IPS-11a (cell line): ENCODE data around the gene KIF6.

Source experiments
- H3K4me3 ChIP-seq: one replicate; pipeline ENCODE4 v1.5.1; 2013; ENCODE audit warnings: low read depth, low read length, control low read depth

Gene KIF6

DNA sequence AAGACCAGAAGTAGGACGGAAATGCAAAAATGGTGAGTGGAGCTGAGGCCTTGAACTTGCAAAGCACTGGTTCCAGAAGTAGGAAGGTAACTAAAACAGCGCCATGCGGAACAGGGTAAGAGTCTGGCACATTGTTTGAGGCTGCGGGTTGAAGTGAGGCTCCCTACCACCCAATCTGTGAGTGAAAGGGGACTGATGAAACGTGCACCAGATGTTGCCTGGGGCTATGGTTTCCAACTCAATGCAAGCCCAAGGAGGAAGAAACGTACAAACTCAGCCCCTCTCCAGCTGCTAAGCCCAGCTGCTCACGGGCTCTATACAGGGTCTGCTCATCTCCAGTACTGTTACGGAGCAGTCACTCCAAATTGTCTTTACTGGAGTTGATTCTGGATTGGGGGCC lies 334.0 kb downstream of the KIF6 start:
- no peak overlapping the region for H3K4me3 ChIP-seq

DNA sequence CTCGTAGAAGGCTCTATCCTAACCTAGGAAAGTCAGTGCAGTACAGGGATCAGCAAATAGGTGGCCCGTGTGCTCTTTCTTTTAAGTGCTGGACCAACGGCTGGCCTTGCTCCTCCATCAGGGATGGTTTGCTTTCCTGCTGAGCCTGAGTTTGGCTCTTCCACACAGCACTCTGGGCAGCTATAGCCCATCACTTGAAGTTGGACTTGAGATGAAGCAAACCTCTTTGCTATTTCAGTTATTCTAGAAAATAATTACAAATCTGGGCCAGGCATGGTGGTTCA lies 335.8 kb downstream of the KIF6 start:
- H3K4me3 ChIP-seq: no peak overlapping the region

DNA sequence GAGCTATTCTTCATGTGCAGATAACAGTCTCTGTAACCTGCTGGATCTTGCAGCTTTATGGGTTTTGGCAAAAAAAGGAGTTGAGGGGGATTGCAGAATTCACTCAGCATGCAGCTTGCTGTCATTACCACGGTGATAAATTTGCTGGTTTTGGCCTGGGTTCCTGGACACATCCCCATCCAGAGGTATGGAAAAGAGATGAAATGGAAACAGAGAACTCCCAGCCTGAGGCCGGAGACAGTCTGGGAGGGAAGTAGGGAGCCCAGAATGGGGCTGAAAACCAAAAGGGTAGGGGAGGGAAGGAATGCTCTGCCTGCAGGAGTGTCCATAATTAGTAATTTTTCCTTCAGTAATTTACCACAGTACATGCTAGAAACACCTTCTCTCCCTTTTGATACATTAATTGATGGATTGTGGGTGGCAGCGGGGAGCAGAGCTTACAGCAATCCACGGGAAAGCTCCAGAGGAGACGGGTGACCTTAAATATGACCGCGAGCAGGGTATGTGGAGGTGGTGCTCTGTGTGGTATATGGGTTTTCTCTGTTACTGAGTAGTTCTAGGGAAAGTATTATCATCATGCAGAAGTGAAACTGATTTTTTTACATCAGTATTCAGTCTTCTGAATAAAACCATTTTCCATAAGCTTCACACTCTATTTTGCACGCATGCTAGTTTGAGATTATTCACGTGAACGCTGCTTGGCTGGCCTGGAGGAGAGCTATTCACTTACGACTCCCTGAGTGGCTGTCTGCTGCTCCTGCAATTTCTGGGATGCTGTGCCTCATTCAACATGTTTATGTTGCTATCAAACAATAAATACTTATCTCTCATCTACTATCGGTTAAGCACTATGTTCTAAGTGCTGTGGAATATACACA lies 336.4 kb downstream of the KIF6 start:
- no peak overlapping the region for H3K4me3 ChIP-seq

DNA sequence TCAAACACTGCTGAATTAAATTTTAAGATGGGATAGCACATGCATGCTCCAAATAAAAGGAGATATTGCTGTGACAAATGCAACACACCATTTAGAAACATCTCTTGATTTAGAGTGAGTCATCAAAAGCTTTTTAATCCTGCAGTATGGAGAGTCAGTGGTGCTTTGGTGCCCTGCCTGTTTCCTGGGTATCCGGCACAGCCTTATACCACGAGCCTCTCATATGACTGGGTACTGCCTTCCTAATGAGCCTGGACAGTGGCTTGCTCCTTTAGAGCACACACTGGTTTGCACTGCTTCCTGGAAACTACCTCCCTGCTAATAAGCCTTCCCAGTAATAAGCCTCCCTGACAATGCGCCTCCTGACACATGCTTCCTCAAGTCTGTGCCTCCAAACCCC lies 337.4 kb downstream of the KIF6 start:
- H3K4me3 ChIP-seq: no peak overlapping the region

DNA sequence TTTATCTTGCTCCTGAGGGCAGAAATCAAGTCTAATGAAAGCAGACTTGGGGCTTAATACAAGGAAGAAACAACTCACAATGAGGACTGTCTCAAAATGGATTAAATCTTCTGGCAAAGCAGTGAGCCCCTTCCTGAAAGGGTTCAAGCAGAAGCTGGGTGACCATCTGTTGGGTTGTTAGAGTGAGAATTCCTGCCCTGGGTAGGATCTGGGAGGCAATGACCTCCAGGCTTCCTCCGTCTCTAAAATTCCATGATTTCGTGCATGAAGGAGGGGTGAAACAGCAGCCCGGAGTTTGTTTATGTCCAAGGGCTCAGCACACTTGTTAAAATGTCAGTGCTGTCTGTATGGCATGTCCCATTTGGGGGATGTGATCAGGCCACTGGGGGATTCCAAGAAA lies 338.7 kb downstream of the KIF6 start:
- H3K4me3 ChIP-seq: no peak overlapping the region

DNA sequence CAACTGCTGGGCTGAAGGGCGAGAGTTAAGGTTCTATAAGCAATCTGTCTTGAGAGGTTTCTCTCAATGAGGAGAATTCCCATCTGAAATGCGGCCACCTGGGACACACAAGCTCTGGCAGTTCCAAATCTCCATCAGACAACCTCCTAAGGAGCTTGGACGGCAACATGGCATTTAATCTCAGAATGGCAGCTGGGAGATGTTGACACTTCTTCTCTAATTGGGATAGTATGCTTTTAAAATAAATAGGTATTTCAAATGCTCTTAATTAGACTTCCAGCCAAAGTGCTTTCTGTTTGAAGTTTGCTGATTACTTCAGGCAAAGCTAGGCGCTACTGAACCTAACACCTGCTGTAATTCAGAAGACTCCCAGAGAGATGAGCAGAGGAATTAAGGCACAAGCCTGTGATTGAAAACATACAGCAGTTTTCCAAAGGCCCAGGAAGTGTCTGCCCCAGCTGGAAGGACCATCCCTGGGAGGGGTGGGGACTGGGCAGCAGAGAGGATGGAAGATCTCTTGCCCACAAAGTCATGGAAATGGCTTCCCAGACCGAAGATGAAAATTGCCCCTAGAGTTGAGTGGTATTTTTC lies 343.6 kb downstream of the KIF6 start:
- no peak overlapping the region for H3K4me3 ChIP-seq

GRCh38 chr6:39380837-39381549 lies 344.2 kb downstream of the KIF6 start:
- H3K4me3 ChIP-seq: no peak overlapping the region

DNA sequence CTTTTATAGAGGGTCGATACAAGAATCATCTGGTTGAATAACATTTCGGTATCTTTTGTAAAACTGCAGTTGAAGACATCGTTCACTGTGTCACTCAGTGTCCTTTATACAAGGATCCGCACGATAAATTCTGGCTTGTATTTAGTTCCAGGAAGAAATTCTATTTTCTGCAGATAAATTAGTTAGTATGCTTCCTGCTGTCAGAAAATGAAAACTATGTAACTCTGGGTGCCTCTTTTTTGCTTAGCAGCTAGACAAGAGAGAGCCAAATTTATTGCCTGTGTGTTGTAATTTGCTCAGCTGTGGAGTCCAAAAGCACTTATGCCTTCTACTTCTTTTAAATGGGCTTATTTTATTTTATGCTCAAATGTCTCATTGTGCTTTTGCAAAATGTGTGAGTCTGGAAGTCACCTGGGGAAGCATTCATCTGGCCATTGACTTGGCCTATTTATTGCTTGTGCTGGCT lies 346.2 kb downstream of the KIF6 start:
- no peak overlapping the region for H3K4me3 ChIP-seq

- no peak overlapping the region for H3K4me3 ChIP-seq
Observed at GRCh38 chr6:39378175-39378959, 346.8 kb downstream of the KIF6 start.

DNA sequence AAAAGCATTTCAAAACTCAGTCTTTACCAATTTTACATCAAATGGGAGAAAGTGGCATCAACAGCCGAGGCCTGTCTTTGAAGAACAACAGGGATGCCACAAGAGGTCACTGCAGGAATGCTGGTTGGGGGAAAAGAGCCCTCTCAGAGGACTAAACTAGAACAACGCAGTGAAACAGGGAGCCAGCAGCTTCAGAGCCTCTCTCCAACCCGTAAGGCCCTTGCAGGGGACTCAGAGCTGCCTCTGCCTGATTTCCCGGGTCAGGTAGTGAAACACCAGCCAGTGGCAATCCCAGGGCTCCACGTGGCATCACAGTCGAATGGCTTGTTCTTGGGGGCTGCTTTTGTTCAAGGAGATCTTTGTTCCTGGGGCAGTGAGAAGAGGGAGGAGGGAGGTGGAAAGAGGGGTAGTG lies 347.7 kb downstream of the KIF6 start:
- no peak overlapping the region for H3K4me3 ChIP-seq

DNA sequence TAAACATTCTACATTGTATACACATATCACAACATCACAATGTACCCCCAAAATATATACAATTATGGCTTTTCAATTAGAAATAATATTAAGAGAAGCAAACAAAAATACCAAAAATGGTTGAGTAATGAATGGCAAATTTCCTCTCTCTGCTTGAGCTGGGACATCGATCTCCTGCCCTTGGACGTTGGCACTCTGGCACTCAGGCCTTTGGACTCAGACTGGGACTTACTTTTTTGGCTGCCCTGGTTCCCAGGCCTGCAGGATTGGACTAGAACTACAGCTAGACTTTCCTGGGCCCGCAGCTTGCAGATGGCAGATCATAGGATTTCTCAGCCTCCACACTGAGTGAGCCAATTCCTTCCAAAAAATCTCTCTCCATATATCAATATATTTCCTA lies 349.8 kb downstream of the KIF6 start:
- H3K4me3 ChIP-seq: no peak overlapping the region

GRCh38 chr6:39370390-39370789 lies 354.8 kb downstream of the KIF6 start:
- no peak overlapping the region for H3K4me3 ChIP-seq

DNA sequence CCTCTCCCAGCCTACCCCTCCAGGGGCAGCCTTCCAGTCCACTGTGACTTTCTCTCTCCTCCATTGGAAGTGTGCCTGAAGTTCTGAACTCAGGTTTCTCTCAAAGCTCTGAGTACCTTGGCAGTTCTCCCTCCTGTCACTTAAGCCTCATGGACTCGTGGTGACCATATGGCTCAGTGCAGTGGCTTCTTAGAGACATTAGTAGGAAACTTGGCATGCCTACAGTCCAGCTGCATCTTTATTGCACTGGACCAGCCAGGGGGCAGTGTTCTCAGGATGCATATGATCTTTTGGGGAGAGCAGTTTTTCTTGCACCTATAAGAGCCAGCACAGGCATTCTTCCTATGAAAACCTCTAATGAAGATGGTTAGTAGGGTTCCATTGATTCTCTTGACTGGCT lies 355.2 kb downstream of the KIF6 start:
- H3K4me3 ChIP-seq: no peak overlapping the region

GRCh38 chr6:39367700-39368099 lies 357.5 kb downstream of the KIF6 start:
- no peak overlapping the region for H3K4me3 ChIP-seq

GRCh38 chr6:39366931-39367618 lies 358.1 kb downstream of the KIF6 start:
- no peak overlapping the region for H3K4me3 ChIP-seq

DNA sequence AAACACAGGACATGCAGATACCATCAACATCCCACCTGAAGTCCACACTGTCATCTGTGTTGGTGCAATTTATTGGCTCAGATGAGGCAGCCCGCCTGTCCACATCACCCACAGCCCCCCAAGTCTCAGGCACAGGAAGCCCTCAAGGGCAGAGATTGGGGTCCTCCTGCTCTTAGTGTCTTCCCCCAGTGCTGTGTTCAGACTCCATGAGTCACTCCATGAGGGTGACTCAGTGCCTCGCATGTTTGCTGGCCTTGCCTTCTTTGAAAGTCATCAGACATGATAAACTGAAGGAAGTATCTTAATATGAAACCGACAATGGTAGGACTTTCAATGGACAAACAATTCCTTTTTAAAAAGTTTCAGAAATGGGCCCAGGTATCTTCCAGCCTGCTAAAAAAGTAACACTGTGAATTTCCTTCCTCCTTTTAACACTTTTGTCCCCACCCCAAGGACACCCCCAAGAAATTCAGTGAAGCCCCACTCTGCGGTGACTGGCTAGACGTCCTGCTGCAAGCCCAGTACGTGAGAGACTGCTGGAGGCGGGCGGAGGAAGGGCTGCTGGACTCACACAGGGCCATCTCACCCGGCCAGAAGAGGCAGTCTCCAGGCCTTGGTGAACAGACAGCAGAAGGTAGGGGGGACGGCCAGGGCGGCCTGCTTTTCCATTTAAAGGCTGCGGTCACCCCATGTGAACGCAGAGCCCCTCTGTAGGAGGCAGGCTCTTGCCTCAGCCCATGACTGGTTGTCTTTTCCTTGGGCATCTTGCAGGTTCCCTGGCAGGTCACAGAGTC lies 359.7 kb downstream of the KIF6 start:
- H3K4me3 ChIP-seq: no peak overlapping the region

DNA sequence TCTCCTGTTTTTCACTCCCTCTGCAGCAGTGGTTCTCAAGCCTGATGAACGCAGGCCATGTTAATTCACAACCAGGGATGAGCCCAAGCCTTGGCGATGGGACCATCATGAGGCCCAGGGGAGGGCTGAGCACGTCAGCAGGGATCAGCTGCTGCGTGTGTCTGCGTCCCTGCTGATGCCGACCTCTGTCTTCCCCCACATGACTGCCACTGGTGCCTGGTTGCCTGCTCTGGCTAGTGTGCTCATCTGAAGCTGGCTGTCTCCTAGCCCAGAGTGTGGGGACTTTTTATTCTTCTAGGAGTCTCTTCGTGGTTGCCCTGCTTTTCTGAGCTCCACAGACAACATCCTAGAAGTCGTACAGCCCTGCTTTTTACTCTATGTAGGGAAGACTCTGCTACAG lies 361.9 kb downstream of the KIF6 start:
- no peak overlapping the region for H3K4me3 ChIP-seq

GRCh38 chr6:39362487-39362865 lies 362.7 kb downstream of the KIF6 start:
- H3K4me3 ChIP-seq: no peak overlapping the region

DNA sequence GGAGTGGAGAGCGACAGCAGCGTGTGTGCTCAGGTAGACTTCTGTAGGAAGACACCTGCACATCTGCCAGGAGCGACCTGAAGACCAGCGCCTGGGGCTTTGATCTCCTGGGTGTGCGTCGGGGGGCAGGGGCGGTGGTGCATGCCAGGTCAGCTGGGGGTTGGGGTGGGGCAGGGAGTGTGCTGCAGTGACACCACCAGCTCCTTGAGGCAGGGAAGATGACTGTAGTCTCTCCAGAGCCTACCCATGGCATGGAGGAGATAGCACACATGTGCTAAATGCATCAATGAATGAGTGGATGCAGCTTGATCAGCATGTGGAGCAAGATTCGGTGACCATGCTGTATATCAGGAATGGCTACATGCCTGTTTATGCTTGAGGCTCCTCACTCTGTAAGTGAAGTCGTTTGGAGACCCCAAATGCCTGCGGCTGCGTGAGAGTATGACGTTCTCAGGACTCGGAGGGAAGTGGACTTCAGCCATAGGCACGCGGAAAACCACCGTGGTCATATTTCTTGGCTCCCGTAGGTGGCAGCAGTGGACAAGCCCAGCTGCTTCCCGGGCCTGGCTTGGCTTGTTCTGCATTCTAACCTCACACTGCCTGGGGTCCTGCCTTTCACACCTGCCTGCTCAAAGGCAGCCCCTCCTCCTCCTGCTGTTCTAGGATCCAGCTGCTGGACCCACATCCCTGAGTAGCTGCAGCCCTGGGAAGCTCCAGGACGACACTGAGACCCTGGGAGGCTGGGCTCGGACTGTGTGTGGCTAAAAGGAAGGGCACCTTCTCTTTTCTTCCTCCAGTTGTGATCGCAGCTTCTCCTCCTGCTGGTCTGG lies 363.3 kb downstream of the KIF6 start:
- no peak overlapping the region for H3K4me3 ChIP-seq
